Measurements from ENCODE around the gene SYT7. TPM values are rescaled to one million over a fixed set of nuclear protein-coding genes. Genes with fewer than 3 reads are reported as not detected.

The SYT7 gene
- total and polyA plus RNA-seq, 10 of the 15 experiments (the other 5 are each of a cell fraction or from before 2014, with no cell fraction given), result not detected

GRCh38 chr11:61546663-61547062 lies 34.2 kb downstream of the SYT7 start (continued):
- TF ChIP-seq CEBPZ (IDR thresholded peaks at IDR 0.05; ENCODE audit: low read depth, low read length) (no peak), STAT3 (IDR thresholded peaks at IDR 0.05; ENCODE audit: low read depth, low read length) (no peak)

- in situ Hi-C loops (cut with MboI) (no loop called here), intact Hi-C loops (cut with micrococcal nuclease; ENCODE audit: unreplicated experiment) (no loop called here)
- H3K27me3 ChIP-seq (replicated peaks in 1 of 2; ENCODE audit: control insufficient read depth in 2 of 2, insufficient read depth in 2 of 2, low read length in 1 of 2), result no peaks in the 10 kb centered on the region; a peak in 3 of 4 replicates
- 85% methylated on average over 15 of the region's 32 CpGs for WGBS (ENCODE audit: insufficient coverage, insufficient replicate concordance, low lambda C conversion rate, missing lambda C conversion rate)
- RAD21 ChIA-PET (ENCODE audit: unreplicated experiment), result no interaction called here
- H3K4me3 ChIP-seq, result no peak overlapping the region
- SMC1A ChIA-PET (ENCODE audit: uncharacterized antibody, unreplicated experiment), result no interaction called here
- no peak overlapping the region for H3K9ac ChIP-seq (ENCODE audit: control insufficient read depth, insufficient read depth, low read length)
- POLR2A ChIA-PET, result no interaction called here
- H3K36me3 ChIP-seq (ENCODE audit: control insufficient read depth in 2 of 2, insufficient read depth in 2 of 2, low read length in 1 of 2), result no peaks in the 10 kb centered on the region
- no peak overlapping the region for H2AFZ ChIP-seq (ENCODE audit: control insufficient read depth, low read depth, low read length)
- FAIRE-seq, result no peak
- ATAC-seq, result no peak
- no peak overlapping the region for H3K4me2 ChIP-seq (ENCODE audit: control insufficient read depth, insufficient read depth)
- TF ChIP-seq STAT3 (IDR thresholded peaks at IDR 0.05; ENCODE audit: low read depth, low read length) (no peak), MYC (IDR thresholded peaks at IDR 0.05; ENCODE audit: insufficient read depth, insufficient read length, insufficient replicate concordance, low read length, severe bottlenecking) (no peak), PML (IDR thresholded peaks at IDR 0.05; ENCODE audit: low read length) (no peak), ASH2L (IDR thresholded peaks at IDR 0.05; ENCODE audit: borderline replicate concordance, low read depth) (no peak), GABPA (IDR thresholded peaks at IDR 0.05; ENCODE audit: low read depth) (no peak), ETV6 (conservative IDR thresholded peaks at IDR 0.05 in 1 of 2, IDR thresholded peaks at IDR 0.05 in 1 of 2; ENCODE audit: borderline replicate concordance in 1 of 2, low read depth in 1 of 2) (no peak), USF2 (IDR thresholded peaks at IDR 0.05; ENCODE audit: borderline replicate concordance, low read depth, low read length) (no peak), SMC3 (IDR thresholded peaks at IDR 0.05; ENCODE audit: borderline replicate concordance, low read length) (no peak), EZH2 (IDR thresholded peaks at IDR 0.05; ENCODE audit: borderline replicate concordance, control insufficient read depth, low read depth, low read length) (no peak), KLF5 (IDR thresholded peaks at IDR 0.05; ENCODE audit: partially characterized antibody) (no peak)
- H3K79me2 ChIP-seq (ENCODE audit: control insufficient read depth, insufficient read depth, low read length), result no peaks in the 10 kb centered on the region
- BruUV-seq (replicated peaks), result no TSS peak
- no peaks in the 10 kb centered on the region; the same call in 2 of the 3 replicates for H3K9me3 ChIP-seq (replicated peaks; ENCODE audit: control insufficient read depth, insufficient read depth, low read length)
- no peaks in the 10 kb centered on the region for H4K20me1 ChIP-seq (ENCODE audit: control insufficient read depth, insufficient read depth)
- H3K4me1 ChIP-seq (ENCODE audit: control insufficient read depth, insufficient read depth, low read length), result no peaks in the 10 kb centered on the region
- no peak for DNase-seq (ENCODE audit: low read depth, low spot score)
- no peak overlapping the region for H3K27ac ChIP-seq (ENCODE audit: control insufficient read depth, insufficient read depth)
- CTCF ChIA-PET, result interaction anchor here (0.6 kb wide), 1 partner anchor 15 kb away, joined by 3 read pairs; no protein-coding TSS in a partner anchor
These were observed 35.0 kb downstream of the SYT7 start for GRCh38 chr11:61545921-61546320.

Data from GM12878 (cell line).